Effector memory CD4-positive, alpha-beta T cell (primary cell): ENCODE results near the gene RIT2.

Experiments
- DNase-seq, 3 donors: peaks; one replicate each; pipeline ENCODE4 v3.0.0-alpha.2; 2020
- H3K27ac ChIP-seq: 2 replicates; pipeline ENCODE4 v1.7.0; 2013; ENCODE audit warnings: mild to moderate bottlenecking, low read length, moderate library complexity; ENCODE audit not compliant: insufficient read depth, poor library complexity, severe bottlenecking
- H3K27me3 ChIP-seq: replicated peaks from 2 replicates; pipeline ENCODE4 v1.7.0; 2013; ENCODE audit warnings: mild to moderate bottlenecking, low read length; ENCODE audit not compliant: insufficient read depth, control insufficient read depth, poor library complexity, severe bottlenecking
- H3K36me3 ChIP-seq: 2 replicates; pipeline ENCODE4 v1.7.0; 2013; ENCODE audit warnings: mild to moderate bottlenecking, low read length, moderate library complexity; ENCODE audit not compliant: control insufficient read depth, insufficient read depth
- H3K4me1 ChIP-seq: 2 replicates; pipeline ENCODE4 v1.7.0; 2013; ENCODE audit warnings: low read length, mild to moderate bottlenecking; ENCODE audit not compliant: control insufficient read depth, insufficient read depth, poor library complexity, severe bottlenecking
- H3K4me3 ChIP-seq: 2 replicates; pipeline ENCODE4 v1.7.0; 2013; ENCODE audit warnings: low read length, low read depth, mild to moderate bottlenecking; ENCODE audit not compliant: insufficient read depth, poor library complexity, severe bottlenecking
- H3K9me3 ChIP-seq: 2 replicates; pipeline ENCODE4 v1.7.0; 2013; ENCODE audit warnings: mild to moderate bottlenecking, low read length, moderate library complexity; ENCODE audit not compliant: control insufficient read depth

The RIT2 gene

GRCh38 chr18:42828881-42829280, 286.6 kb downstream of the RIT2 start:
- no peaks in the 10 kb centered on the region for H3K27me3 ChIP-seq
- no peaks in the 10 kb centered on the region for H3K36me3 ChIP-seq
- no peaks in the 10 kb centered on the region for H3K9me3 ChIP-seq
- no peak overlapping the region for H3K27ac ChIP-seq
- H3K4me3 ChIP-seq: no peak overlapping the region
- H3K4me1 ChIP-seq: no peaks in the 10 kb centered on the region
- DNase-seq: no peak

- Histone ChIP-seq H3K4me1 (no peaks in the 10 kb centered on the region), H3K27me3 (no peaks in the 10 kb centered on the region), H3K9me3 (no peaks in the 10 kb centered on the region), H3K27ac (no peak overlapping the region), H3K36me3 (no peaks in the 10 kb centered on the region), H3K4me3 (no peak overlapping the region)
- DNase-seq: no peak
Observed at GRCh38 chr18:42824178-42824577, 291.3 kb downstream of the RIT2 start.

- Histone ChIP-seq H3K4me3 (no peak overlapping the region), H3K27me3 (no peaks in the 10 kb centered on the region), H3K27ac (no peak overlapping the region), H3K4me1 (no peaks in the 10 kb centered on the region), H3K9me3 (no peaks in the 10 kb centered on the region), H3K36me3 (no peaks in the 10 kb centered on the region)
- DNase-seq: no peak
Observed at GRCh38 chr18:42822711-42823110, 292.8 kb downstream of the RIT2 start.

GRCh38 chr18:42821492-42821891, 294.0 kb downstream of the RIT2 start:
- Histone ChIP-seq H3K27ac (no peak overlapping the region), H3K4me3 (no peak overlapping the region), H3K27me3 (no peaks in the 10 kb centered on the region), H3K9me3 (no peaks in the 10 kb centered on the region), H3K4me1 (no peaks in the 10 kb centered on the region), H3K36me3 (no peaks in the 10 kb centered on the region)
- DNase-seq: no peak

- Histone ChIP-seq H3K27ac (no peak overlapping the region), H3K4me1 (no peaks in the 10 kb centered on the region), H3K27me3 (no peaks in the 10 kb centered on the region), H3K36me3 (no peaks in the 10 kb centered on the region), H3K4me3 (no peak overlapping the region), H3K9me3 (no peaks in the 10 kb centered on the region)
- DNase-seq: no peak
Observed at GRCh38 chr18:42814618-42815017, 300.9 kb downstream of the RIT2 start.

- H3K27ac ChIP-seq: no peak overlapping the region
- no peaks in the 10 kb centered on the region for H3K36me3 ChIP-seq
- H3K27me3 ChIP-seq: no peaks in the 10 kb centered on the region
- DNase-seq: no peak
- no peaks in the 10 kb centered on the region for H3K4me1 ChIP-seq
- H3K4me3 ChIP-seq: no peak overlapping the region
- no peaks in the 10 kb centered on the region for H3K9me3 ChIP-seq
Observed at GRCh38 chr18:42814184-42814583, 301.3 kb downstream of the RIT2 start.

GRCh38 chr18:42813570-42813969, 301.9 kb downstream of the RIT2 start:
- H3K27me3 ChIP-seq: no peaks in the 10 kb centered on the region

GRCh38 chr18:42807887-42808286, 307.6 kb downstream of the RIT2 start:
- Histone ChIP-seq H3K27ac (no peak overlapping the region), H3K27me3 (no peaks in the 10 kb centered on the region), H3K4me1 (no peaks in the 10 kb centered on the region), H3K9me3 (no peaks in the 10 kb centered on the region), H3K4me3 (no peak overlapping the region), H3K36me3 (no peaks in the 10 kb centered on the region)
- no peak for DNase-seq

More at GRCh38 chr18:42813570-42813969, 301.9 kb downstream of the RIT2 start:
- no peak for DNase-seq
- Histone ChIP-seq H3K4me3 (no peak overlapping the region), H3K27ac (no peak overlapping the region), H3K36me3 (no peaks in the 10 kb centered on the region), H3K9me3 (no peaks in the 10 kb centered on the region), H3K4me1 (no peaks in the 10 kb centered on the region)

- no peaks in the 10 kb centered on the region for H3K9me3 ChIP-seq
- no peaks in the 10 kb centered on the region for H3K4me1 ChIP-seq
- no peak overlapping the region for H3K4me3 ChIP-seq
- no peaks in the 10 kb centered on the region for H3K36me3 ChIP-seq
- DNase-seq: no peak
- no peak overlapping the region for H3K27ac ChIP-seq
- no peaks in the 10 kb centered on the region for H3K27me3 ChIP-seq
Observed at GRCh38 chr18:42801706-42802105, 313.8 kb downstream of the RIT2 start.

- no peaks in the 10 kb centered on the region for H3K27me3 ChIP-seq
- no peak overlapping the region for H3K4me3 ChIP-seq
- no peaks in the 10 kb centered on the region for H3K9me3 ChIP-seq
- H3K27ac ChIP-seq: no peak overlapping the region
- H3K36me3 ChIP-seq: no peaks in the 10 kb centered on the region
- H3K4me1 ChIP-seq: no peaks in the 10 kb centered on the region
- DNase-seq: no peak
Observed at GRCh38 chr18:42798606-42799170, 316.8 kb downstream of the RIT2 start.
